Fibroblast of villous mesenchyme (primary cell): Measurements from ENCODE around the gene SLC22A23. TPM values are rescaled to one million over a fixed set of nuclear protein-coding genes. Genes with fewer than 3 reads are reported as not detected.

Source experiments
- DNase-seq: peaks from one replicate; pipeline ENCODE4 v3.0.0-alpha.2; 2010; ENCODE audit warnings: low read depth
- H3K4me3 ChIP-seq: 2 replicates; pipeline ENCODE4 v1.5.1; 2011; ENCODE audit warnings: low read depth, mild to moderate bottlenecking, low read length
- CTCF ChIP-seq: IDR thresholded peaks from 2 replicates; pipeline ENCODE4 v1.5.1; 2012; ENCODE audit warnings: low read depth, mild to moderate bottlenecking, low read length; ENCODE audit not compliant: insufficient read depth
- total RNA-seq: library from RNA; depleted of rRNA; stranded (reverse); fragments of >200 nt; gene quantifications from 2 replicates; pipeline ENCODE4 v1.2.3, GENCODE V29; 2012

The SLC22A23 gene
- total RNA-seq, 1 donor, result 2.2 TPM

GRCh38 chr6:3290149-3290930, 166.5 kb downstream of the SLC22A23 start:
- no peak for TF ChIP-seq CTCF
- no peak overlapping the region for H3K4me3 ChIP-seq
- DNase-seq, result no peak

DNA sequence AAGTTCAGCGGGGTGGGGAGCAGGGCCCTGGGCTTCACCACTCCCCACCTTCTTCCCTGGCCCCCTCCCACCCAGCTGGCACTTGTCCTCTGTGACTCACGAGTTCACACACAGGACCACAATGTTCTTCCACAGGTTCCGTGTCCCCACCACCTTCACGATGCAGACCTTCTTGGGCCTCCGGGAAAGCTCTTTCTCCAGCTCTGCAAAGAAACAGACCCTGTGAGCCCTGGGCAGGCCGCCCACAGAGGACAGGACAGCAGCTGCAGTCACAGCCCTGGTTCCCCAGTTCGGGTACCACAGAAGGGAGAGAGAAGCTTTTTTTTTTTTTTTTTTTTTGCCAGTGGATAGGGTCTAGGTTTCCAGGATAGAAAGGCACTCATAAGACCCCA, 167.2 kb downstream of the SLC22A23 start:
- no peak overlapping the region for H3K4me3 ChIP-seq
- no peak for DNase-seq
- no peak for TF ChIP-seq CTCF

GRCh38 chr6:3288711-3289663, 167.9 kb downstream of the SLC22A23 start:
- no peak for TF ChIP-seq CTCF
- no peak overlapping the region for H3K4me3 ChIP-seq
- DNase-seq, result no peak

- no peak for DNase-seq
- H3K4me3 ChIP-seq, result no peak overlapping the region
- no peak for TF ChIP-seq CTCF
Observed at GRCh38 chr6:3287976-3288707, 168.7 kb downstream of the SLC22A23 start.

GRCh38 chr6:3287308-3287707, 169.5 kb downstream of the SLC22A23 start:
- H3K4me3 ChIP-seq, result no peak overlapping the region
- no peak for TF ChIP-seq CTCF
- DNase-seq, result no peak

DNA sequence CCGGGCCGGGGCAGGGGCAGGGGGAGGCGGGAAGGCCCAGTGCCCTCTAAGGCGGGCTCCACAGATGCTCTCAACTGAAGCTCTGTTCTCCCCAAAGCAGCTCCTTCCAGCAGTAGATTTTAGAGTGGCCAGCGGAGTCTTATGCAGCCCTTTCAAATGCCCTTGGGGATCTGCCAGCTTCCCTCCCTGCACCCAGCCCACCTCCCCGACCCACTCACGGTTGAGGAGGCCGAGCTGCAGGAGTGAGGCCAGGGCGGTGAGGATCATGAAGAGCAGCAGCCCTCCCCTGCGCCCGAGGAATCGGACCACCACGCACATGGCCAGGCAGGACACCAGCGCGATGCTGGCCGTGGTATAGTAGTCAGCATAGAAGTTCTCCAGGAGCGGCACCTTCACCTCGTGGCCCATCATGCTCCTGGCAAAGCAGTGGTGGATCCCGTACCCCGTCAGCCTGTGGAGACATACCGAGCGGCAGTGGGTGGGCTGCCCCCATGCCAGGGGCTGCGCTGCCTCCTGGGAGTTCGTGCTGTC, 170.1 kb downstream of the SLC22A23 start:
- no peak for TF ChIP-seq CTCF
- no peak overlapping the region for H3K4me3 ChIP-seq
- DNase-seq, result no peak
